Kidney epithelial cell (primary cell): Measurements from ENCODE around the gene PCP4. TPM values are rescaled to one million over a fixed set of nuclear protein-coding genes. Genes with fewer than 3 reads are reported as not detected.

Source experiments
- DNase-seq: peaks from one replicate; pipeline ENCODE4 v3.0.0-alpha.2; 2010; ENCODE audit warnings: low read depth
- H3K27me3 ChIP-seq: 2 replicates; pipeline ENCODE4 v1.6.0; 2011; ENCODE audit warnings: low read length; ENCODE audit not compliant: control insufficient read depth, insufficient read depth
- H3K36me3 ChIP-seq: 2 replicates; pipeline ENCODE4 v1.5.1; 2011; ENCODE audit warnings: low read length; ENCODE audit not compliant: control insufficient read depth, insufficient read depth
- H3K4me3 ChIP-seq: 2 replicates; pipeline ENCODE4 v1.5.1; 2011; ENCODE audit warnings: low read depth, mild to moderate bottlenecking, control low read depth, low read length
- total RNA-seq: library from RNA; depleted of rRNA; stranded (reverse); fragments of >200 nt; gene quantifications from 2 replicates; pipeline ENCODE4 v1.2.3, GENCODE V29; 2015
- TF ChIP-seq, protein P1 (sequence below): IDR thresholded peaks from 2 replicates; pipeline ENCODE4 v1.5.1; 2011; ENCODE audit warnings: mild to moderate bottlenecking, moderate library complexity, low read length, control low read depth, inconsistent platforms; ENCODE audit not compliant: insufficient read depth, poor library complexity, severe bottlenecking

PCP4 gene
- total RNA-seq, 1 donor from 2014 or later, result 1.2 TPM

DNA sequence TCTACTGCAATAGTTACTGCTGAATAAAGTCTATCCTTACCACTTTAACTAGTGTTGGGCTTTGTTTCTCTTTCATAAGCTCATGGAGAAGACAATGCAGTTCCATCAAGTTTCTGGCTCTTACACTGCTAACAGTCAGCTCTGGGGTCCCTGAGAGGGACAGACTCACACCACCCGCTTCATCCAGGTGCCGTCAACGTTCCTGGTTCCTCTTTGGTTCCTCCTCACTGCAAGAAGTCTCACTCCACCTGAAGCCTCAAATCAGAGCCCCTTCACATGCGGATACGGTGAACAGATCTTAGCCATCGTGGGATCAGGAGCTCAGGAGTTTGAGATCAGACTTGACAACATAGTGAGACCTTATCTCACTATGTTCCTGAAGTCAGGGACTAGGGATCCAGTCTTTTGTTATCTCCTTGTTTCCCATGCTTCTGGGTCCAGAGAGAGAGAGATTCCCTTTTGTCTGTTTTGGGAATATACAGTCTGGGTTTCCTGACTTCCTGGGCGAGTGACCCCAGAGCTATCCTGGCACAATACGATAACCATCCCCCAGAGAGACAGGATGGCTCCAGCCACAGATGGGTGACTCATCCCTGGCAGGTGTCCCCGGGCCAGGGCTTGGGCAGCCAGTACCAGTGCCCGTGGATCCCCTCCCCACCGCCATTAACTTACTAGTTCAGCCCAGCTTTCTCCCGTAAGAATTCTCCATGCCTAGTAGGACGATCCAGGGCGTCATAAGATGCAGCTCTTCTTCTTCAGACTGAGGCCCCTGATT is 14.3 kb upstream of the PCP4 start:
- no peaks in the 10 kb centered on the region for H3K36me3 ChIP-seq
- DNase-seq, result no peak
- H3K4me3 ChIP-seq, result no peak overlapping the region
- no peaks in the 10 kb centered on the region for H3K27me3 ChIP-seq
- TF ChIP-seq, protein P1, sequence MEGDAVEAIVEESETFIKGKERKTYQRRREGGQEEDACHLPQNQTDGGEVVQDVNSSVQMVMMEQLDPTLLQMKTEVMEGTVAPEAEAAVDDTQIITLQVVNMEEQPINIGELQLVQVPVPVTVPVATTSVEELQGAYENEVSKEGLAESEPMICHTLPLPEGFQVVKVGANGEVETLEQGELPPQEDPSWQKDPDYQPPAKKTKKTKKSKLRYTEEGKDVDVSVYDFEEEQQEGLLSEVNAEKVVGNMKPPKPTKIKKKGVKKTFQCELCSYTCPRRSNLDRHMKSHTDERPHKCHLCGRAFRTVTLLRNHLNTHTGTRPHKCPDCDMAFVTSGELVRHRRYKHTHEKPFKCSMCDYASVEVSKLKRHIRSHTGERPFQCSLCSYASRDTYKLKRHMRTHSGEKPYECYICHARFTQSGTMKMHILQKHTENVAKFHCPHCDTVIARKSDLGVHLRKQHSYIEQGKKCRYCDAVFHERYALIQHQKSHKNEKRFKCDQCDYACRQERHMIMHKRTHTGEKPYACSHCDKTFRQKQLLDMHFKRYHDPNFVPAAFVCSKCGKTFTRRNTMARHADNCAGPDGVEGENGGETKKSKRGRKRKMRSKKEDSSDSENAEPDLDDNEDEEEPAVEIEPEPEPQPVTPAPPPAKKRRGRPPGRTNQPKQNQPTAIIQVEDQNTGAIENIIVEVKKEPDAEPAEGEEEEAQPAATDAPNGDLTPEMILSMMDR, result no peak

- H3K36me3 ChIP-seq, result no peaks in the 10 kb centered on the region
- no peak for DNase-seq
- TF ChIP-seq, protein P1, result peak; percentile 3
Measured at GRCh38 chr21:39854572-39854971, 12.7 kb upstream of the PCP4 start.

GRCh38 chr21:39855595-39855994 is 11.6 kb upstream of the PCP4 start:
- no peaks in the 10 kb centered on the region for H3K36me3 ChIP-seq
- TF ChIP-seq, protein P1, result no peak
- no peak for DNase-seq

More at GRCh38 chr21:39854572-39854971, 12.7 kb upstream of the PCP4 start:
- no peaks in the 10 kb centered on the region for H3K27me3 ChIP-seq
- no peak overlapping the region for H3K4me3 ChIP-seq

GRCh38 chr21:39860600-39860999 is 6.6 kb upstream of the PCP4 start:
- Histone ChIP-seq H3K4me3 (no peak overlapping the region), H3K36me3 (no peaks in the 10 kb centered on the region), H3K27me3 (no peaks in the 10 kb centered on the region)
- TF ChIP-seq, protein P1, result no peak
- DNase-seq, result no peak

More at GRCh38 chr21:39855595-39855994, 11.6 kb upstream of the PCP4 start:
- Histone ChIP-seq H3K4me3 (no peak overlapping the region), H3K27me3 (no peaks in the 10 kb centered on the region)

DNA sequence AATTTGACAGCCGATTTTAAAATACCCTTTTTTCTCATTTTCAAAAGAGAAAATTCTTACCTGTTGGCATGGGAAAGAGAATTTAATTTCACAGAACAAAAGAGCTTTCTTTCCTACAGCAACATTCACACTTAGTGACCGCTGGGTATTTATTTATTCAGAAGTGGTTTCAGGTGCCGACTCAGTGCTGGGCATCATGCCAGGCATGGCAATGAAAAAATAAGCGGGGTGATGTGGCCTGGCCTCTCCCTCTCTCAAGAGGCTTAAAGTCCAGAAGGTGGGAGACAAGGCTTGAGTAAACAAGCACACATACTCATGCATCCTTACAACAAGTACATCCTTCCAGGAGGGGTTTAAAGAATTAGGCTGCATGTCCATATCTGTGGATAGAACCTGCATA is 4.1 kb upstream of the PCP4 start:
- DNase-seq, result peak; percentile 49
- TF ChIP-seq, protein P1, result no peak
- Histone ChIP-seq H3K27me3 (peaks cover 11% of the 10 kb centered on the region), H3K4me3 (no peak overlapping the region), H3K36me3 (no peaks in the 10 kb centered on the region)

- no peak for DNase-seq
- Histone ChIP-seq H3K36me3 (no peaks in the 10 kb centered on the region), H3K4me3 (no peak overlapping the region), H3K27me3 (peaks cover 15% of the 10 kb centered on the region)
- TF ChIP-seq, protein P1, result no peak
Measured at GRCh38 chr21:39866093-39866492, 1.1 kb upstream of the PCP4 start.
